ENCODE results near the gene COL4A1.

Gene COL4A1

DNA sequence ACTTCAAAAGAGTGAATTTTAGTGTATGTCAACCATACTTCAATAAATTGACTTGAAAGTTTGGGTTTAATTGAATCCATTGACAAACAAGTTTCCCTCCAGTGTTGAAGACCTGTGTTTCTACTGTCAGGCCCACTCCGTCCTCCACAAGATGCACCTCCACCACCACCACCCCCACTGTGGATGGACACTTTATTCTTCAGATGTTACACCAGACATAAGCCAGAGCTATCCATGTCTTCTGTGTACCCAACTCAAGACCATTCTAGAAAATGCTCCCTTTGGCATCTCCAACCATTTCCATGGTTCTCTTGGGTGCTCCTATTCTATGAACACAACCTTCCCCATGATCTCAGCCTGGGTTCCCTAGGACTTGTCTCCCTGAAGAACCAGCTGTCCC is 207.0 kb downstream of the COL4A1 start:
- DNase-seq (ENCODE audit: extremely low read depth in 1 of 2, low read depth in 1 of 2) = no peak

Data from activated CD8-positive, alpha-beta memory T cell treated with anti-CD3 and anti-CD28 coated beads for 1 hour (primary cell).